HepG2 (cell line): Measurements from ENCODE around the gene MYH10. TPM values are rescaled to one million over a fixed set of nuclear protein-coding genes. Genes with fewer than 3 reads are reported as not detected.

Experiments used
- ARNT2 ChIP-seq: sonication (generic); formaldehyde crosslinking; IDR thresholded peaks from 2 replicates; pipeline ENCODE4 v1.8.0; 2022; ENCODE audit warnings: mild to moderate bottlenecking, low read depth, missing genetic modification reagents, moderate library complexity
- CTCF ChIP-seq: sonication (generic); formaldehyde crosslinking; IDR thresholded peaks from 2 replicates; pipeline ENCODE4 v1.5.0; 2020; ENCODE audit warnings: mild to moderate bottlenecking, missing genetic modification reagents, moderate library complexity
- EED ChIP-seq: sonication (generic); formaldehyde crosslinking; IDR thresholded peaks from 2 replicates; pipeline ENCODE4 v1.5.0; 2020; ENCODE audit warnings: mild to moderate bottlenecking, missing genetic modification reagents
- ELF3 ChIP-seq: IDR thresholded peaks from 2 replicates; pipeline ENCODE4 v1.6.1; 2016; ENCODE audit warnings: missing genetic modification reagents, missing compliant biosample characterization
- GPBP1L1 ChIP-seq: sonication (generic); formaldehyde crosslinking; IDR thresholded peaks from 2 replicates; pipeline ENCODE4 v1.5.0; 2020; ENCODE audit warnings: mild to moderate bottlenecking, missing genetic modification reagents
- KAT8 ChIP-seq: IDR thresholded peaks from 2 replicates; pipeline ENCODE4 v1.6.1; 2016; ENCODE audit warnings: missing genetic modification reagents, missing compliant biosample characterization
- KDM6A ChIP-seq: IDR thresholded peaks from 2 replicates; pipeline ENCODE4 v1.6.1; 2016; ENCODE audit warnings: low read depth
- MAFF ChIP-seq: IDR thresholded peaks from 2 replicates; pipeline ENCODE4 v1.6.1; 2011; ENCODE audit warnings: low read depth, low read length, improper control_type of control experiment
- MYPOP ChIP-seq: sonication (generic); formaldehyde crosslinking; IDR thresholded peaks from 2 replicates; pipeline ENCODE4 v1.8.1; 2023; ENCODE audit warnings: mild to moderate bottlenecking, moderate library complexity, missing genetic modification reagents
- RBM22 ChIP-seq: fragments of 200-400 bp; formaldehyde crosslinking; optimal IDR thresholded peaks from 2 replicates; pipeline ENCODE3; 2017; ENCODE audit warnings: mild to moderate bottlenecking, low read length, moderate library complexity
- RNF219 ChIP-seq: sonication (generic); formaldehyde crosslinking; IDR thresholded peaks from 2 replicates; pipeline ENCODE4 v1.5.0; 2020; ENCODE audit warnings: mild to moderate bottlenecking, missing genetic modification reagents
- SCMH1 ChIP-seq: sonication (generic); formaldehyde crosslinking; IDR thresholded peaks from 2 replicates; pipeline ENCODE4 v1.9.0; 2021; ENCODE audit warnings: missing genetic modification reagents, mild to moderate bottlenecking, borderline replicate concordance
- SOX6 ChIP-seq, 2 experiments: fragments of 450-650 bp in 1 of 2; sonication (generic) in 1 of 2; formaldehyde crosslinking in 1 of 2; IDR thresholded peaks; 2 replicates each; pipeline versions ENCODE4 v1.4.0 to v1.6.1; 2017 to 2020; ENCODE audit warnings: antibody characterized with exemption in 1 of 2, mild to moderate bottlenecking in 1 of 2, missing genetic modification reagents in 1 of 2
- ZBED4 ChIP-seq: sonication (generic); formaldehyde crosslinking; IDR thresholded peaks from 2 replicates; pipeline ENCODE4 v1.4.0; 2020; ENCODE audit warnings: missing genetic modification reagents, borderline replicate concordance
- ZBTB10 ChIP-seq: sonication (generic); formaldehyde crosslinking; IDR thresholded peaks from 2 replicates; pipeline ENCODE4 v1.4.0; 2020; ENCODE audit warnings: missing genetic modification reagents, borderline replicate concordance
- ZNF34 ChIP-seq: sonication (generic); formaldehyde crosslinking; IDR thresholded peaks from 2 replicates; pipeline ENCODE4 v1.4.0; 2020; ENCODE audit warnings: mild to moderate bottlenecking, missing genetic modification reagents, borderline replicate concordance
- polyA plus RNA-seq, 8 experiments: library from polyadenylated mRNA; depleted of rRNA in 3 of 8; stranded (reverse) in 7 of 8; unstranded in 1 of 8; fragments of >200 nt; fragmentation: Illumina TruSeq in 4 of 8; extraction: Trizol in 4 of 8; gene quantifications; 2 replicates each; pipeline versions ENCODE4 v1.2.1 to v1.2.3, GENCODE V29; 2011 to 2016; ENCODE audit warnings: low read depth in 4 of 8, missing spikeins in 1 of 8, mixed read lengths in 1 of 8; ENCODE audit not compliant: insufficient read depth in 1 of 8
- total RNA-seq, 5 experiments: library from RNA; depleted of rRNA; stranded (reverse); fragments of >200 nt; fragmentation: Illumina TruSeq; extraction: Trizol; gene quantifications; 2 replicates each; pipeline ENCODE4 v1.2.3, GENCODE V29; 2016; ENCODE audit warnings: low read depth in 1 of 5

Gene MYH10
- total and polyA plus RNA-seq, 2 of the 13 experiments (the other 11 are each of a cell fraction or from before 2014, with no cell fraction given) = 43.4 to 68.6 TPM

- TF ChIP-seq MYPOP (no peak), KDM6A (CRISPR knock-in tag) (no peak; the same call in 1 of the 2 replicates), ZBTB10 (CRISPR knock-in tag) (no peak), MAFF (no peak), CTCF (CRISPR knock-in tag) (no peak), ARNT2 (CRISPR knock-in tag) (no peak), SCMH1 (no peak), SOX6 (IDR thresholded peaks at IDR 0.05) (no peak), SOX6 (CRISPR knock-in tag; IDR thresholded peaks at IDR 0.05) (peak; percentile 75), ELF3 (CRISPR knock-in tag) (peak; percentile 71; the same call in 1 of the 2 replicates), GPBP1L1 (no peak), ZNF34 (CRISPR knock-in tag) (no peak), EED (no peak), KAT8 (CRISPR knock-in tag) (peak; percentile 28; the same call in 1 of the 2 replicates), RNF219 (CRISPR knock-in tag) (no peak), RBM22 (no peak), ZBED4 (CRISPR knock-in tag) (no peak)
Observed at GRCh38 chr17:8632061-8632460, 1.5 kb upstream of the MYH10 start (continued).
